SK-N-DZ (cell line): Measurements from ENCODE around the gene PCGF1. TPM values are rescaled to one million over a fixed set of nuclear protein-coding genes. Genes with fewer than 3 reads are reported as not detected.

ENCODE experiments used
- DNase-seq: peaks from one replicate; pipeline ENCODE4 v3.0.0-alpha.2; 2015; ENCODE audit warnings: low spot score
- polyA plus RNA-seq, 2 experiments: library from polyadenylated mRNA; depleted of rRNA; stranded (reverse); fragments of >200 nt; gene quantifications; 2 replicates each; pipeline ENCODE4 v1.2.3, GENCODE V29; 2014

The PCGF1 gene
- 59.2 and 72.5 TPM in 2 replicates for polyA plus RNA-seq (2014; cell fraction: cytosol; rRNA removed)
- 115 and 137 TPM in 2 replicates for polyA plus RNA-seq (2014; cell fraction: nucleus; rRNA removed)

DNA sequence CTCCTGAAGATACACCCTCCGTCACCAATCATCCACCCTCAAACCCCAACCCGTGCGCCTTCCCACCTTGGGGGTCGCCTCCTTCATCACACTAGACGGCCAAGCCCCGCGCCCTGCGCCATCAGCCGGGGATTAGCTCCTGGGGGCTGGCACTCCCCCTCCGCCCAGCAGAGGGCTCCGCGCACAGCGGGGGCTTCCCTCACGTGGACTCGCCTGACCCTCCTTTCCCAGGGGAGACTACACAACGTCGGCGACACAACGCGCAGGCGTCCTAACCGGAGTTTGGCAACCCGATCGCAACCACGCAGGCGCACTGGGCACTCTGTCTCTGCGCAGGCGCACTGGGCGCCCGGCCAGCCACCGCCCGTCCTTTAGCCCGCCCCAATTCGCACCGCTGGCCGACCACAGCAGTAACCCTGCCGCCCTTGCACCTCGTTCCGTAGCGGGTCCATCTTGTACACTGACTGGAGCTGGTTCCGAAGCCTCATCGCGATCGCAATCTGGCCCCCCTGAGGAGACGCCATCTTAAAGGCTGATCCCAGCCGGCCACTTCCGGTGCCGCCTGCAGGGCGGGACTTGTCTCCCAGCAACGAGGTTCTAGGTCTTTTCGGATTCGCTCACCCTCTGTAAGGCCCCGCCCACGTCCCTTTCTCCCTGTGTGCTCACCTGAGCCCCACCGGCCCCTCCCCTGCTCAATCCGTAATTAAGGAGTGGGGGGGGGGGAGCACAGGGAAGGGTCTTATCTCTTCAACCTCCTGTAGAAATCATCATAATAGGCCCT, at the start of gene PCGF1:
Gene PCGF1 (minus strand): TSS at position 551 of the 781 bp plus-strand sequence. CDS start 27 bp downstream, at position 524.
- DNase-seq: peak; percentile 100

- no peak for DNase-seq
These were observed 49.4 kb upstream of the PCGF1 start for GRCh38 chr2:74556831-74557370.

- DNase-seq: no peak
These were observed 48.7 kb upstream of the PCGF1 start for GRCh38 chr2:74556159-74556558.

GRCh38 chr2:74555610-74556103, 48.2 kb upstream of the PCGF1 start:
- DNase-seq: no peak

DNA sequence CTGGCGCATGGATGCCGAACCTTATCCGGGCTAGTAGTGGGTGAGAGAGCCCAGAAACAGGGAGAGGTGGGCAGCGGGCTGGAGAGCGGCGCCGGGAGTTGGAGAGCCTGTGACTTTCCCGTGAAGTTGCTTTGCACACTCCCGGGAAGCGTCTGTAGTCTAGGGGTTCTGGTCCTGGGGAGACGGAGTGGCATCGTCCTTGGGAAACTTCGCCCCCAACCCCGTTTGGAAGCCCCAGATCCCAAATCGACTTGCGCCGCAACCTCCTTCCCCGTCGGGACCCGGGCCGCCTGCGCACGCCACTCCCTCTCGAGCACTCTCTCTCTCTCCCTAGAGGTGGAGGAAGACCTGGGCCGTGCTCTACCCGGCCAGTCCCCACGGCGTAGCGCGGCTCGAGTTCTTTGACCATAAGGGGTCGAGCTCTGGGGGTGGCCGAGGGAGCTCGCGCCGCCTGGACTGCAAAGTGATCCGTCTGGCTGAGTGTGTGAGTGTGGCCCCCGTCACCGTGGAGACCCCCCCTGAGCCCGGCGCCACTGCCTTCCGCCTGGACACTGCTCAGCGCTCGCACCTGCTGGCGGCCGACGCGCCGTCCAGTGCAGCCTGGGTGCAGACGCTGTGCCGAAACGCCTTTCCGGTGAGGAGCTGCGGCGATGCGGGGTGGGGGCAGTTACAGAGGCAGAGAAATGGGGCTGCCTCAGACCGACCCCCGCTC, 47.5 kb upstream of the PCGF1 start:
- DNase-seq: peak; percentile 58

- peak; percentile 93 for DNase-seq
These were observed 46.7 kb upstream of the PCGF1 start, which contains the start of the genes DOK1 and LOXL3 for GRCh38 chr2:74553892-74554819. Gene DOK1 (plus strand): TSS chr2:74554720. CDS start chr2:74554755, 35 bp downstream. Gene LOXL3 (minus strand): TSS chr2:74553942. CDS start chr2:74552634, 1,308 bp downstream.

- peak; percentile 40 for DNase-seq
These were observed 45.7 kb upstream of the PCGF1 start for GRCh38 chr2:74552914-74553811.

GRCh38 chr2:74551942-74552913, 44.7 kb upstream of the PCGF1 start:
- DNase-seq: no peak

- no peak for DNase-seq
These were observed 44.0 kb upstream of the PCGF1 start for GRCh38 chr2:74551530-74551929.

DNA sequence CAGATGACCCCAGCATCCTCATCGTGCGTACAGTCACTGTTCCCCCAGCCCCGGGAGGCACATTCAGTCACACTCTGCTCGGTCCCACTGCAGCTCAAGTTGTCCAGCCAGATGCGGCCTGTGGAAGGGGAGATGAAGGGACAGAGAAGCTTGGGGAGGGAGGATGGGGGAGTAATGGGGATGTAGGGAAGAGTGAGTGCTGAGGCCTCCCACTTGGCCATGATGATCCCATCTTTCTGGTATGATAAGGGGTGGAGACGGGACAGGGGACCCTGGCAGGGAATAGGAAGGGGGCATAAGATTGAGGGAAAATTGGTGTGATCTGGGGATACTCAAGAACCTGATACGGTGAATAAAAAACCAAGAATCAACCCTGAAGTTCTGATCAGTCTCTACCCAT, 42.7 kb upstream of the PCGF1 start:
- DNase-seq: no peak

- no peak for DNase-seq
These were observed 41.7 kb upstream of the PCGF1 start for GRCh38 chr2:74548900-74549826.

DNA sequence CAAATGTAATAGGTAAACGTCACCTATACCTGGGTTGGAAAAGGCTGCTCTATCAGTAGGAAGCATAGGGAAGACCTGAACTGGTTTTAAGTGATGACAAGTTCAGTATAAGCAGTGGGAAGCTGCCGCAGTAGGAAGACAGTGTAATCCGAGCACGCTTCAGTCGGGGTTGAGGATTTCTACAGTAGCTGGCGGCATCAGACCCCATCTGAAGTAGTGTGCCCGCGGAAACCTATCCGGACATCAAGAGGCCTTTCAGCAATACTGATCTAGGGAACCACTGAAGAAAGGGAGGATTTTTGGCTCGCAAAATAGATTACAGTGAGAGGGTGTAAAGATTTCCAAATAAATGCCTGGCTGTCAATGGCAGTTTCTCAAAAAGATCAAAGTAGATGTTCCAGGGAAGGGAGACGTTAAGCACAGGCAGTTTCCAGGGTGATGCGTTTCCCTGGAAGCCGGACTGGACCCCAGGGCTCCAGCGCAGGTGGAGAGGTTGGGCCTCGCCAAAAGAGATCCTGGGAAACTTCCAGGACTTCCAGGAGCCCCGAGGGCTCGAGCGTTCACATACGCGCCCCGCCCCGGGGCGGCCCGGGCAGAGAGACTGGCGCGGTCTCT, 40.9 kb upstream of the PCGF1 start:
- no peak for DNase-seq

- DNase-seq: no peak
These were observed 38.5 kb upstream of the PCGF1 start for GRCh38 chr2:74546004-74546403.

- no peak for DNase-seq
These were observed 37.1 kb upstream of the PCGF1 start for GRCh38 chr2:74544634-74545033.

DNA sequence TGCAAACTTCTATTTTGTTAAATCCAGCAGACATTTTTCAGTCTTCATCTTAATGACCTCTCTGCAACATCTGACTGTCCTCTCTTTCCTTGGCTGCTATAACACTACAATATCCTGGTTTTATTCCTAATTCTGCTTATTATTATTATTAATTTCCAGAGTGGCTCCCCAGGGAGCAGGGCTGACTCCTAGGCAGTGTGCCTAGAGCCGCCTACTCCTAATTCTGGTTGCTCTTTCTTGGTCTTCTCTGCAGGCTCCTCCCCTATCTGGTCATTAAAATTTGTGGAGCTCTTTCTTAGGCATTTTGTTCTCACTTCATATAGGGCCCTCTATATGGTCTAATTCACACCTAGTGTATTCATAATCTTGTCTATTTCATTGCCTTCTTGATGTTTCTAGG, 35.5 kb upstream of the PCGF1 start:
- DNase-seq: no peak

GRCh38 chr2:74540291-74540690, 32.8 kb upstream of the PCGF1 start:
- no peak for DNase-seq

DNA sequence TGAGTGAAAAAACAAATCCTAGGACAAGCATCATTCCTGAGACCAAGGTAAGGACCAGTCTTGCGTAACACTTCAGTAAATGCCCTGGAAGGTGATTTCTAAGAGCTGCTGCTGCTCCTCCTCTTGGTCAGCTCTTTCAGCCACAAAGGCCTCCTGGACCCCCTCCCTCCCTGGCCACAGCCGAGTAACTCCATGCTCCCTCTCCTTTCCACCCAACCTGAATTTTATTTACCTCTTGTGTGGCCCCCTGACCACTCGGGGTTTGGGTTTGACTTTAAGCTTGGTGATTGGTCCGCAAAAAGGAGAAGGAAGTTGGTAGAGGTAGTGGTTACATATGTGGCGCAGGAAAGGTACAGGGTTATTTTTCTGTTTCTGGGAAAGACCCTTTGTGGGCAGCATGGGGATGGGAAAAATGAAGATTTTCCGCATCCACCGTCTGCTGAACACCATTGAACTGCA, 31.4 kb upstream of the PCGF1 start:
- no peak for DNase-seq
